HTR-8/SVneo (cell line): ENCODE data around the gene CAMTA1.
"Not testable (repeated sequence)": the region's sequence is repeated elsewhere in the genome, so short reads cannot be mapped to it uniquely, and the experiment has no call there.

Source experiments
- DNase-seq: peaks from one replicate; pipeline ENCODE4 v3.0.0; 2011; ENCODE audit warnings: low spot score, mixed read lengths; ENCODE audit not compliant: insufficient read length
- FAIRE-seq: peaks from 2 replicates; lab custom pipeline; 2011; peaks lifted over from hg19 to GRCh38; lab: Jason Lieb, UNC

Gene CAMTA1

DNA sequence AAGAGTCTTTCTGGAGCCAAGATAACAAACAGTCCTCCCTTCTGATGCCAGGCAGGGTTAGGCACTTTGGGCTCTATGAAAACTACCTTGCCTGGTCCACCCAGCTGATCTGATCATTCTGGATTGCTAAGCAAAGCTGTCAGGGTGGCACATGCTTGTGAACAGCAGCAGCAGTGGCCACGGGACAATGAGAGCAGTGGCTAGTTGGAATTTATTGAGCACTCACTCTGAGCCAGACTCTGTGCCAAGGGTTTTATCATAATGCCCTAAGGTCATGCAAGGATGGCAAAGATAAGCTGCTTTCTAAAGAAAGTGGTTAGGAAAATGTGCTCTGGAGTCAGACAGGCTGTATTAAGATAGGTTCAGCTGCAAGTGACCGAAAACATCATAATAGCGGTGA lies 595.5 kb downstream of the CAMTA1 start:
- no peak for FAIRE-seq
- DNase-seq = no peak

DNA sequence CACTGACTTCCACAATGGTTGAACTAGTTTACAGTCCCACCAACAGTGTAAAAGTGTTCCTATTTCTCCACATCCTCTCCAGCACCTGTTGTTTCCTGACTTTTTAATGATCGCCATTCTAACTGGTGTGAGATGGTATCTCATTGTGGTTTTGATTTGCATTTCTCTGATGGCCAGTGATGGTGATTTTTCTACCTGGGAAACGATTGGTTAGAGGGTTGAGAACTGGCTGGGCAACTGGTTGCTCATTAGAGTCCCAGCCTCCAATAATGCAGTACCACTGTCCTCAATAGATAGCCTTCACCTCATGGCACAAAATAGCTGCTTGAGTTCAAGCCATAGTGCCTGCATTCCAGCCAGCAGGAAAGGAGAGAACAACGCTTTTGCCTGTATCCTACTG lies 596.5 kb downstream of the CAMTA1 start:
- FAIRE-seq, DNase-seq: not testable (repeated sequence)

DNA sequence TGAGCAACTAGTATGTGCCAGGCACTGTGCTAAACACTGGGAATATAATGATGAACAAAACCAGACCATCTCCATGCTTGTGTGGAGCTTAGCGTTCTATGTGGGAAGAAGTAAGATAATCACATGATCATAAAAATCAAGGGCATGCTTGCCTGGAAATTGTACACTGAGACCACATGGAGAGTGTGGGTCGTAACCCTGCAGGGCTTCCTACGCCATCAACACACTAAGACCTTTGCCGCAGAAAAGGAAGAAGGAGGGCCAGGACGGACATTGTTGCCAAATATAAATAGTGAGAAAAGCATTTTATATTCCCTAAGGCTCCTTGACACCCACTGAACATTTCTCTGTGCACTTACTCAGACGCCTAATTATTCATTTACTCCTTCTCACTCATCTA lies 597.7 kb downstream of the CAMTA1 start:
- no peak for DNase-seq
- FAIRE-seq = no peak

DNA sequence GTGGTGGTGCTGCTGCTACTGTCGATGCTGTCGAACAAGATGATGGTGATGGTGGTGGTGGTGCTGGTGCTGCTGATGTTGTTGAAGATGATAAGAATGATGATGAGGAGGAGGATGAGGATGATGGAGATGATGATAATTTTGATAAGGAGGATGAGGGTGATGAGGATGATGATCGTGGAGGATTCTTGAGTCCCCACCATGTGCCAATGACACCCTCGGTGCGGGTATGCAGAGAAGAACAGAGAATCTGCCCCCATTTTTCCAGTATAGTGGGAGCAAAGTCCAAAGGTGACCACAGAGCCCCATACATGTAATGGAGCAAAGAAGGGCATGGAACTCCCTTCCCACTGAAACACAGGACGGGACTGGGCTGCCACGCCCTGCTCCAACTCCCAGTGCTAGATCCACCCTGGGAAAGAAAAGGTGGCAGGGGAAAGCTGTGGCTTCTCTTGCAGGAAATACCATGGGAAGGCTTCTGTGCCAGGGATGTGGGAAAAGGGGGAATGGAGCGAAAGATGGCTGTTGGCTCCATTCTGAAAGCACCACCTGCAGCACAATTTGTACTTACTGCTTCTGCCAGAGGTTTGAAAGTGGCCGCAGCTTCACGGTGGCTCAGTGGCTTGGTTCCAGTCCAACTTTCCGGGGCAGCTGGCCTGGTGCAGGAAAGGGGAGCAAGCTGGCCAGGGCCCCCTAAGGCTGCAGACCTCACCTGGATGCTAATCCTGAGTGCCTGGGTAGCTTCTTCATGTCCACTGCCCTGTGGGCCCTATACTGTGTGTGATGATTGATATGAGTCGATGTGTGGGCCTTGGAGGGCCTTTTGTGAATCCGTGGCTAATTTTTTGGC lies 598.6 kb downstream of the CAMTA1 start:
- FAIRE-seq (no peak), DNase-seq (no peak)

DNA sequence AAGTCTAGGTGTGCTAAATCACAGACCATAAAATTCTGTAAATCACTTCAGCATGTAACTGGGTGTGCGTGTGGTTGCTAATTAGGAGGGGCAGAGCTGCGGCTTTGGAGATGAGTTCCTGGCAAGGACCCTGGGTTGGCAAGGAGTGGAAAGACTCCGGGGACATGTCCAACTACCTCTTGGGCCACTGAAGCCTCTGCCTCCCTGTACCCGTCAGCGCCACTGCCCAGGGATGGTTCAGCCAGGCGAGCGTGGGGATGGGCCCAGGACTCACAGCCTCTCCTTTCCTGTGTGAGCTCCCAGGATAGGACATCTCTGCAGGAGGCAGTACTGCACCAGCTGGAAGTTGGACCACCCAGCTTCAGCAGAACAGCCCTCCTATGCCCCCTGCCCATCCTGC lies 599.4 kb downstream of the CAMTA1 start:
- no peak for FAIRE-seq
- no peak for DNase-seq

DNA sequence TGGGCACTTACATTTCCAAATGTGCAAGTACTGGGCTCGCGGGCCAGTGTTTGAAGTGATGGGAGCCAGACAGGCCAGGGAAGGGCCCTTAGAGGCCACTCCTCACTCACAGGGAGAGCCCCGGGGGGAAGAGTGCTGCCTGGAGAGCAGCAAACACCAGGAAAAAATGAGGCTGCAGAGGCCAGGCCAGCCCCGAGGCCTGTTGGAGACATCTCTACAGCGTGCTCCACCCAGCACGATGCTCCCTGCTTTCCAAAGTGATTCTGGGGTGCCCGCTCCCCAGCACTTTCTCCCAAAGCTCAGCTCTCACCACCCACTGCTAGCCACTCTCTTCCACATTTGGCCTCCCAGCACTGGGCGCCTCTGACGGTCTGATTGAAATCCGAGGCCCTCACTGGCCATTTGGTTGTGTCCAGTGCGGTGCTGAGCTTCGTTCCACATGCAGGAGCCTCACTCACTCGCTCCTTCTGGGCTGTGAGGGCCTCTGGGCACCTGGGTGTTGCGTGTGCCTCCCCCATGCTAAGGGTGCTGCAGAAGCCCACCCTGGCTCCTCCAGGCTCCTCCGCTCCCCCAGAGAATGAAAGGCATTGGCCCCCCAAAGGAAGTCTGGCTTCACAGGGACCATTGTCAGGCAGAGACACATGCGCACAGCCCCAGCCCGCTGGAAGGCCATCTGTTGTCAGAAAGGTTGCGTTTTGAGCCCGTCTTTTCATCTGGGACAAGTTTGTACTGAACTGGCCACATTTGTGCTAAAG lies 600.4 kb downstream of the CAMTA1 start:
- FAIRE-seq = no peak
- no peak for DNase-seq

DNA sequence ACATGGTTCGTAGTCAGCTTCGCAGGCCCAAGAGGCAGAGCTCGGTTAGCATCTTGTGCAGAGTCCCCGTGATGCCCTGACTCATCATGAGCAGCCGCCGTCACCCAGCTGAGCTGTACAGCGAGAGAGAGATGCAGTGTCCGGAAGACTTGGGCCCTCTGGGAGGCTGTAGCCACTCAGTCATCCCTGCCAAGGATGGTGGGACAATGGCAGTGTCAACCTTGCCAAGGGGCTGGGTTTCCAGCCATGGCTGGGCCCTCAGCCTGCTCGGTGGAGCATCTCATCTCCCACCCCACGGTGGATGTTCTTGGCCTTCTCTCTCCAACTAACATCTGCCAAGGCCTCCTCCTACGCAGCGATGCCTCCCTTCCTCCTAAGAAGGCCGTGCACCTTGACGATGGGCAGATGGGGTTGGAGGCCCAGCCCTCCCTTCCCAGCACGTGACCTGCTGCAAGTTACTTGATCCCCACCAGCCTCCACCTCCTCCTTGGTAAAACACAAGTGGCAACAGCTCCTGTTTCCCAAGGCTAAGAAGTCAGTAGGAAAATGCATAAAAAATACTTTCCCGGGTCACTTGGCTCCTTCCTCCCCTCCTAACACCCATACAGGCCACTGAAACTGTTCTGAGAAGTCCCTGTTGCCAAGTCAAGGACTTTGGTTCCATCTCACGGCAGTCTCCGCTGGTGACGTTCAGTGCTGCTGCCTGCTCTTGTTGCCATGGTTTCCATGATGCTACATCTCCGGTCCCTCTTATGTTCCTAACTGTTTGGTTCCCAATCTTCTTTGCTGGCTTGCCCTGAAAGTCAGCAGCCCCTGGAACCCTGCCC lies 601.2 kb downstream of the CAMTA1 start:
- DNase-seq (no peak), FAIRE-seq (no peak)

DNA sequence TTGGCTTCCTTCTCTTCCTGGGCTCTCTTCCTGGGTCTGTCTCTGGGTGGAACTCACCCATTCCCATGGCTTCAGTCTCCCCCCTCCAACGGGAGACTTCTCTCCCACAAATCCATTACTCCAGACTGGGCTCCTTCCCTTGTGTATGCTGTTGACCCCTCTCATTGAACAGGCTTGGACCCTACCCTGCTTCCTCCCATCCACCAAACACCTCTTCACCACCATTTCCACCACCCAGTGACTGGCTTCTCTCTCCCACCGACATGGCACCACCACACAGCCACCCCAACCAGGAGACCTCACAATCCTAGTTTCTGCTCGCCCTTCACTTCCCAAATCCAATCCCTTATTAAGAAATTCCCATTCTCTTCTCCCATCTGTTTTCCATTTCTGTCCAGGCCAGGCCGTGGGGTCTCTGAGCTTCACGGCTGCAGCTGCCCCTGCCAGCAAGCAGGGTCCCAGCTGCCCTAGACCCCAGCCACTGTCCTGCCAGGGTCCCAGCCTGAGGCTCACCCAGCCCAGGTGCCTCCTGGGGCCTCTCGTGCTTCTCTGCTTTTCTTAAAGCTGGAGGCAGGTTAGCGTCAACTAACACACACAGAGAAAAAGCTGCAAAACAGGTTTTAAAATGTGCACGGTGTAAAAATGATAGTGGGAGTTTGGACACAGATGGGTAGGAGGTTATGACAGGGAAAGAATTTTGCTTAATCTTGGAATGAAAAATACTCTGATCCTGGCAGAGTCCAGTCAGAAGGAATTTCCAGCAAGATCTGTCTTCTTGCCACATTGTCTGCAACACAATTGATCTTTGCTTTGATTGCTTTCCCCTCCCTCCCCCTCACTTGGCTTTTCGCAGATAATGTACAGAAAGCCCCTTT lies 602.0 kb downstream of the CAMTA1 start:
- FAIRE-seq (no peak), DNase-seq (no peak)

DNA sequence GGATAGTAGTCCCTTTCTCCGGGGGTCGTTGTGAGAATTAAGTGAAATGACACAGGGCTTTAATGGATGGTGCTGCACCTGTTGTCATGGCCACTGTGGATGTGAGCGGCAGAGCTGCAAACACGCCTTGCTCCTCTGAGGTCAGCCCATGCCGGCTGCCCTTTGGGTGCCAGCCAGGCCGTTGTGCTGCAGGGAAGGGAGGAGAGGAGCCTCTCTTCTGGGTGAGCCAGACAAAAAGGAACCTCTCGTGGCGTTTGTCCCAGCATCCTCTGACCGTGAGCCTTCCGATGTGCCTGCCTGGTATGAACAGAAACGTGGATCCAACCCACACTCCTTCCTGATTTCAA lies 602.9 kb downstream of the CAMTA1 start:
- DNase-seq = no peak
- FAIRE-seq = no peak

DNA sequence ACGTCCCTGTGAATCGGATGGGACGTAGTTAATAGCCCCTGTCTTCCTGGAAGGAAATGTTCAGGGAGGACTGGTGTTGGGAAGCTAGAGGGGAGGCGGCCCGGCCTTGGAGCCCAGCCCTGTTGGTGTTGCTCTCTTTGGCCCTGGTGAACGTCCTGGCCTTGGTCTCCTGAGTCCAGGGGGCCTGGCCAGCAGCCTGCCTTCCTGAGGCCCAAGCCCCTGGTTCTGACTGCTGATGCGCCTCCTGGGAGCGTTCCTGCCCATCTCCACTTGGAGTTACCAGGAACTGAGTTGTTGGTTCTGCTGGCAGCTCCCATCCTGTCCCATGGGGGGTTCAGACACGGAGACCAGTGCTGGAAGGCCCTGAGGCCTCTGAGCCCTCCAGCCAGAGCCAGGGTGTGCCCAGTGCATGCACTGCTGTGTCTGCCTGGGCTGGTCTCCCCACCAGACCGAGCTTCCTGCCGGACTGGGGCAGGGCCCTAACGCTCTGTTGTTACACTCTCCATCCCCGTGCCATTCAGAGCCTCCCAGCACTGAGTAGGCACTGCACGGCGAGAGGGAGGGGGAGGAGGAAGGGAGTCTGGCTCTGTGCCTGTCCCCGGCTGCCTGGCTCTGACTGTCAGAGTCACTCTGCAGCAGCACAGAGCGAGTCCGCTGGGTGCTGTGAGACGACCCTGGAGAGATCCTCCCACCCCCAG lies 603.4 kb downstream of the CAMTA1 start:
- FAIRE-seq = no peak

DNA sequence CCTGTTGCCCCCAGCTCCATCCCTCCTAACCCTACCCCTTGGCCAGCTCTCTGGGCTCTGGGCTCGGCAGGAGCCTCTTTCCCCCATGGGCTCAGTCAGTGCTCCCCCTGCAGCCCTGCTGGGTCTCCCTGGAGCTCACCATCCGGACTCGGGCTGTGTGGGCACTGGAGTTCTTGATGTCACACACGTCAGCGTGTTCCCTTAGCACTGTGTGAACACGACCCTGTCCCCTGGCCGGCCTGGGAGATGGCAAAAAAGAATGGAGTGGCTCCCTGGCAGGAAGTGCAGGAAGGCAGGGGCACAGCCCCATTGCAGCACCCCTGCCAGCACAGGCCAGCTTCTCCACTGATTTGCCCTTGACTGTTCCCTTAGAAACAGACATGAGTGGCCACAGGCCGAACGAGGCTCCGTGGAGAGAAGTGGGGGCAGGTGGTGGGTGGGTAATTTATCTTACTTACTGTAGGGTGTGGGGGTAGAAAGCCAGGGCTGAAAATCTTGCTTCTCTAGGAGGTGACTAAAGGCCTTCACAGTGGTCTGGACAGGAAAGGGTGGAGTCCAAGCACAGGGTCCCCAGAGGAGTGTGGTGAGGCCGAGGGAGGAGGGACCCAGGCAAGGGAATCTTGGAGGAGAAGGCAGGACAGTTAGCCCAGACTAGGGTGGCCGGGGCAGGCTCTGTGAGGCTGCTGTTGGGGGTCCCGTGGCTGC lies 604.1 kb downstream of the CAMTA1 start:
- FAIRE-seq = no peak

More for the DNA sequence above, 603.4 kb downstream of the CAMTA1 start:
- DNase-seq = no peak

DNA sequence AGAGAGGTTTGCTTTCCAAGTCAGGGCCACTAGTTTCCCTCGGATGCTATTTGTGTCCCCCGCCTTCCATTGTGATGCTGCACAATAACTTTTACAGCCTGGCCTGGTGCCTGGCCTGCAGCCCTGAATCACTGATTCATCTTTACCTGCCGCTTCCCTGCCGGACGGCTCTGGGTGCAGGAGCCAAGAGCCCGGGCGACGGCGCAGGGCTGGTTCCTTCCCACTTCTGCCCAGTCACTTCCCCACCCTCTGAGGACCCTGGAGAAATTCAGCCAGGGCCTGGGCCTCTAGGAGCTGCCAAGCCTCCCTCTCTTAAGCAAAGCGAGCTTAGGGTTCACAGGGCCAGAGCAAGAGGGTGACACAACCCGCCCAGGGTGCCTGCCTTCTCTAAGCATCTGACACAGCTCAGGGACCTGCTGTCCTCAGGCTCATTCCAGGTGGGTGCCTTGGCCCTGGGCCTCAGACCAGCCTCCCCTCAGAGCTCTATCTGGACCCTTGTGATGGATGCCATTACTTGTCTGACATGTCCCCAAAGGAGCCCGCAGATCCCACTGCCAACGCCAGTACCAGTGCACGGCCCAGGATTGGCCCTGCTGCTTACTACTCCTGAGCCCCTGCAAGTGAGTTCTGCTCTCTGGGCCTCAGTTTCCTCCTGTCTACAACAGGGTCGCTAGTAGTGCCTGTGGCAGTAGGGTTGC lies 604.8 kb downstream of the CAMTA1 start:
- FAIRE-seq (no peak), DNase-seq (no peak)

More for the DNA sequence above, 604.1 kb downstream of the CAMTA1 start:
- no peak for DNase-seq

DNA sequence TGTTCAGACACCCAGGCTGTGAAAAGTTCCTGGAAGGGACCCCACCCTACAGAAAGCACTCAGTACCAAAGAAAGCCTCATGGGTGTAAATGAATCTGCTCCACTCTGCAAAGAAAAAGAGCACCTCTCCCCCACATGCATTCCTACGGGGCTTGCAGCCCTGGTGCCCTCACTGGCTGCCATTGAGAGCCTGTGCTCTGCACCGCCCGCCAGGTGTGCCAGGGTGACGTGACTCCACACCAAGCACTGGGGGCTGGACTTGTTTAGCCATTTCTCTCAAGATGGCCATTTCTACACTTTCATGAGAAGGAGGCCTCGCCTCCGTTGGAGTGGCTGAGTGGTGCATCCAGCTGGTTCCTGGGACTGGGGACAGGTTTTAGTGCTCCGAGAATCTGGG lies 605.3 kb downstream of the CAMTA1 start:
- FAIRE-seq (no peak), DNase-seq (no peak)

DNA sequence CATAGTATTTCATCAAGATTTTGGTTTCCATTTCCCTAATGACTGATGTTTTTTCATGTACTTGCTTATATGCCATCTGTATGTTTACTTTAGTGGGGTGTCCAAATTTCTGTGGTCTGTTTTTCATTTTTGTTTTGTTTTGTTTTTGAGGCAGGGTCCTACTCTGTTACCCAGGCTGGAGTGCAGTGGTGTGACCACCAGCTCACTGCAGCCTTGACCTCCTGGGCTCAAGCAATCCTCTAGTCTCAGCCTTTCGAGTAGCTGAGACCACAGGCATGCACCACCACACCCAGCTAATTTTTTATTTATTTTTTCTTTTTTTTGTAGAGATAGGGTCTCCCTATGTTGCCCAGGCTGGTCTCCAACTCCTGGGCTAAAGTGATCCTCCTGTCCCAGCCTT lies 607.9 kb downstream of the CAMTA1 start:
- FAIRE-seq = no peak

DNA sequence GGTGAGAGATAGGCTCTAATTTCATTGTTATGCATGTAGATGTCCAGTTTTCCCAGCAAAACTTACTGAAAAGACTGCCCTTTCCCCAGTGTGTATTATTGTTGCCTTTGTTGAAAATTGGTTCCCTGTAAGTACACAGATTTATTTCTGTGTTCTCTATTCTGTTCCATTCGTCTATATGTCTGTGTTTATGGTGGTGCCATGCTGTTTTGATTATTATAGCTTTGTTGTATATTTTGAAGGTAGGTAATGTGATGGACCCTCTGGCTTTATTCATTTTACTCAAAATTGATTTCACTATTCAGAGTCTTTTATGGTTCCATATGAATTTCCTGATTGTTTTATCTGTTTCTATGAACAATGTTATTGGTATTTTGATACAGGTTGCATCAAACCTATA lies 610.0 kb downstream of the CAMTA1 start:
- no peak for DNase-seq
- no peak for FAIRE-seq

More for the DNA sequence above, 607.9 kb downstream of the CAMTA1 start:
- DNase-seq = no peak

DNA sequence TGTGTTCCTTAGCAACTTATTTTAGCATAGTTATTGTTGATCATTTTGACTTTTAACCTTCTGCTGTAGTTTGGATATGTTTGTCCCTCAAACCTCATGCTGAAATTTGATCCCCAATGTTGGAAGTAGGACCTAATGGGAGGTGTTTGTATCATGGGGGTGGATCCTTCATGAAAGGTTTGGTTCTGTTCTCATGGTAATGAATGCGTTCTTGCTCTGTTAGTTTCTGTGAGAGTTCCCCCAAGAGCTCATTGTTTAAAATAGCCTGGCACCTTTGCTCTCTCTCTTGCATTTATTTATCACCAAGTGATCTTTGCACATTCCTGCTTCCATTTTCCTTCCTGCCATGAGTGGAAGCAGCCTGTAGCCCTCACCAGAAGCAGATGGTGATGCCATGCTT lies 613.7 kb downstream of the CAMTA1 start:
- DNase-seq (no peak), FAIRE-seq (no peak)

DNA sequence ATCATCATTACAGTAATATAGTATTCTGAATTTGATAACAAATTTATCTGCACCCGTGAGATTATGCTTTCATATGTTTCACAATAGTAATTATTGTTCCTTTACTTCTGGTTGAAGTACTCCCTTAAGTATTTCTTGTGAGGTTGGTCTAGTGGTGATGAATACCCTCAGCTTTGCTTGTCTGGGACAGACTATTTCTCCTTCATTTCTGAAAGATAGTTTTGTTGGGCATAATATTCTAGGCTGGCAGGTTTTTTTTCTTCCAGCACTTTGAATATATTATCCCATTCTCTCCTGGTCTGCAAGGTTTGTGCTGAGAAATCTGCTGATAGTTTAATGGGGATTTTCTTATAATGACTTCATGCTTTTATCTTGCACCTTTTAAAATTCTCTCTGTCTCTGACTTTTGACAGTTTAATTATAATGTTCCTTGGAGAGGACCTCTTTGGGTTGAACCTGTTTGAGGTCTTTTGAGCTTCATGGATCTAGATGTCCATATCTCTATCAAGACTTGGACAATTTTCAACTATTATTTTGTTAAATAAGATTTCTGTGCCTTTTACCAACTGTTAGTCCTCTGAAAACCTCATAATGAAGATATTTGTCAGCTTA lies 614.4 kb downstream of the CAMTA1 start:
- FAIRE-seq = no peak
- no peak for DNase-seq

DNA sequence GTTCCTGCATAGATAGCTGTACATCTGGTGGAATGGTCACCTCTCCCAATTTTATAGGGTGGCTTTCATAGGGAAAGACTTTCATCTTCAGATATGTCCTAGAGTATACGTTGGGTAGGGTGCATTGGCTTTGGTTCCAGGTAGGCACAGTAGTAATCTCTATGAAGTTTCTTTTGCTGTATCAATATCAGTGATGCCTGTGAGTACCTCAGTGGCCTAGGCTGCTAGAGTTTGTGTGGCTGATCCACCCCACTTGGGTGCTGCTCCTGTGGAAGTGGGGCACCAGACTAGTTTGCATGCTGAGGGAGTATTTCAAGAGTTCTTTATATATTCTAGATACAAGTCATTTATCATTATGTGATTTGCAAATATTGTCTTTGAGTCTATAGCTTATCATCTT lies 615.3 kb downstream of the CAMTA1 start:
- DNase-seq (no peak), FAIRE-seq (no peak)
